ENCODE data around the gene TMEM30A. TPM values are rescaled to one million over a fixed set of nuclear protein-coding genes. Genes with fewer than 3 reads are reported as not detected.

TMEM30A gene
- total RNA-seq, 1 donor from 2014 or later = 57.0 TPM

DNA sequence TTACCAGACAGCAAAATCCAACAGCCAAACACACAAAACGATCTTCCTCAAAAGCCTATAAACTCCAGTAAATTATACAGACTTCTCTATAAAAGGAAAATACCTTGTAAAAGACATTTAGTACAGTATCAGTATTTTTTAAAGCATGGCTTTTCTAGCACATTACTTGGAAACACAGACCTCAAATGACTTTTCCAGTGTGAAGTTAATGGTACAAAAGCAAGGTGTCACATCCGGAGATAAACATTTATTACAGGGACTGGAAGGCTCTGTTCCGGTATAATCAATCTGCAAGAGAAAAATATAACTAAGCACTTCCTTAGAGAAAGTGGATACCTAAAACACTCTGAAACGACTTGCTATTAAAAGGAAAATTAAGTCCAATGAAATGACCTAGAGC lies 17.1 kb downstream of the TMEM30A start:
- Mint-ChIP-seq H3K9me3 (peaks cover 4% of the 10 kb centered on the region), H3K4me1 (peaks cover 32% of the 10 kb centered on the region), H3K27me3 (no peaks in the 10 kb centered on the region), H3K4me3 (no peak overlapping the region), H3K36me3 (ENCODE audit: low read depth) (peaks cover 36% of the 10 kb centered on the region), H3K27ac (peak overlapping the region; percentile 18)
- intact Hi-C loops (cut with micrococcal nuclease) = no loop called here
- DNase-seq = no peak

DNA sequence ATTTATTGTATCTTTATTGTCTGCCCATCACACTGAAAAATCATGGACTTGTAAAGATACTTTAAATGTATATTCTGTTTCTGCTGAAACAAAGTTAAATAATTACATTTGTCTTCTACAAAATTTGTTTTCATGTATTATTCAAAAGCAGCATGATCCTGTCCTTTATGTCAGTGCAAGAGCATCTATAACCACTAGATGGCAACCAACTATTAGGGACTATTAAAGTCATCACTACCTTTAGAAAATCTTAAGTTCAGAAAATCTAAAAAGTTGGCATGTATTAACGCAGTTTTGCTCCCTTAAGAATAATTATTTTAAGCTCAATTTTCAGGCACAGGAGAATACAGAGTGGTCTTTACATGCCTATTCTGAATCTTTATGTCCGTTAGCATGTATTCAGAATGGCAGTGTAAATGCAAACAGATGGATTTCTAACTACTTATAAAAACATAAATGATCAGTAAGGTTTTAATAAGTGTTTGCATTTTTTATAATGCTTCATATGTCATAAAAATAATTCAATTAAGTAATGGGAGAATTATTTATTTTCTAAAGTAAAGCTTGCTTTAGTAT lies 17.8 kb downstream of the TMEM30A start:
- no peak for DNase-seq
- H3K27me3 Mint-ChIP-seq = no peaks in the 10 kb centered on the region
- peaks cover 33% of the 10 kb centered on the region for H3K36me3 Mint-ChIP-seq (ENCODE audit: low read depth)
- peaks cover 27% of the 10 kb centered on the region for H3K4me1 Mint-ChIP-seq
- H3K27ac Mint-ChIP-seq = no peak overlapping the region
- H3K4me3 Mint-ChIP-seq = no peak overlapping the region
- peaks cover 3% of the 10 kb centered on the region for H3K9me3 Mint-ChIP-seq
- intact Hi-C loops (cut with micrococcal nuclease) = loop anchor here (1.0 kb wide), 1 partner anchor 18 kb away; no protein-coding TSS in a partner anchor

DNA sequence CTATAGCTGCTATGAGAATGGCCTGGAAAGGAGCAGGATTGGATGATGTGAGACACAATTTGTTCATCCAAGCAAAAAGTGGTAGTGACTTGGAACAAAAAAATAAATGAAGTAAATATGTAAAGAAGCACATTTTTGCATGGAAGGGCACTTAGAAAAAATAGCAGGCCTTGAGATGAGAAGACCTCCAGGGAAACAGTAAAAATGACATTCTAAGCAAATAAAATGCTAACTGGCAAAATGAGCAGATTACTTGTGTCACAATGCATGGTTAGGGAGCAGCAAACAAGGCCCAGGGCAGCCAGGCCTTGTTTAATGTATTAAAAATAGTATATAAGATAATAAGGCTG lies 21.2 kb downstream of the TMEM30A start:
- H3K27ac Mint-ChIP-seq = no peak overlapping the region
- H3K9me3 Mint-ChIP-seq = no peaks in the 10 kb centered on the region
- H3K36me3 Mint-ChIP-seq (ENCODE audit: low read depth) = peaks cover 29% of the 10 kb centered on the region

DNA sequence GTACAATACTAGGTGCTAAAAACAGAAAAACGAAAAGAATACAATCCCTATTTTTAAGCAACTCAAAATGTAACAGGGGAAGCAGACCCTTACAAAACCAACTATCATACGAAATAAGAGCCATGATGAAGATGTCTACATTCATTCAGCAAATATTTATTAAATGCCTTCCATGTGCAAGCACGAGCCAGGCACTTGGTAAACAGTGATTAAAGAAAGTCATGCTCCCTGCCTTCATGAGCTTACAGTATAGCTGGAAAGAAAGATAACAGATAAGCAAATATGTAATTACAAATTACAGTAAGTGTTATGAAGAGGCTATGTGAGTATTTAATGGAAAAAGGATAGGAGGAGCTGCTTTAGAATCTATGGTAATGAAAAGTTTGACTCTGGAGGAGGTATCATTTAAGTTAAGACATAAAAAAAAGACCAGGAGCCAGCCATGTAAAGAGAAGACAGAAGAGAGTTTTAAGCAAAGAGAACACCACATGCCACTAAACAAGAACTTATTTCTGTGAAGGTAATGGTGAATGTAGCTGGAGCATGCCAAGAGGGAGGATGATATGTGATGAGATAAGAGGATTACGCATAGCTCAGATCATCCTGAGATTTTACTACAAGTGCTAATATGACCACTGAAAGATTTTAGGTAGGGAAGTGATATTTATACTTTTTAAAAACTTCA lies 21.7 kb downstream of the TMEM30A start:
- H3K27me3 Mint-ChIP-seq = no peaks in the 10 kb centered on the region
- H3K4me1 Mint-ChIP-seq = peaks cover 13% of the 10 kb centered on the region
- intact Hi-C loops (cut with micrococcal nuclease) = no loop called here
- H3K4me3 Mint-ChIP-seq = no peak overlapping the region
- no peak for DNase-seq
- H3K36me3 Mint-ChIP-seq (ENCODE audit: low read depth) = peaks cover 32% of the 10 kb centered on the region
- H3K27ac Mint-ChIP-seq = no peak overlapping the region
- H3K9me3 Mint-ChIP-seq = no peaks in the 10 kb centered on the region

More for the DNA sequence above, 21.2 kb downstream of the TMEM30A start:
- Mint-ChIP-seq H3K27me3 (no peaks in the 10 kb centered on the region), H3K4me1 (peaks cover 16% of the 10 kb centered on the region), H3K4me3 (no peak overlapping the region)
- no peak for DNase-seq
- intact Hi-C loops (cut with micrococcal nuclease) = no loop called here

DNA sequence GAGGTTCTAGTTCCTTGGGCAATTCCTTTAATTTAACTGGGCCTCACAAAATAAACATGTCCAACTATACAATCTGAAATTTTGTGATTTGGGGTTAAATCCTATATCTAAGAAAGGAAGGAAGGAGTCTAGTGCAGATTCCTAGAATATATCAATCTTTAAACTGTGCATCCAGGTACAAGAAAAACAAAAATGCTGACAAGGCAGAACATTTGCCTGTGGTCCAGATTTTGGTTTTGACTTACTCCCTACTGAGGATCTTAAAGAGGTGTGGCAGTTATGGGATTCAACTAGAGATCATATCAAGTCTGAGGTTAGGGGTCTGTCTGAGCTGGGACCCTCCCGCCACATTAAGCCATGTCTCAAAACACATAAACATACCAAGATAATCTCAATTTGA lies 23.3 kb downstream of the TMEM30A start:
- no peak for DNase-seq
- peaks cover 44% of the 10 kb centered on the region for H3K36me3 Mint-ChIP-seq (ENCODE audit: low read depth)
- H3K4me1 Mint-ChIP-seq = peaks cover 7% of the 10 kb centered on the region
- no peaks in the 10 kb centered on the region for H3K9me3 Mint-ChIP-seq
- H3K4me3 Mint-ChIP-seq = no peak overlapping the region
- intact Hi-C loops (cut with micrococcal nuclease) = no loop called here
- no peak overlapping the region for H3K27ac Mint-ChIP-seq
- H3K27me3 Mint-ChIP-seq = no peaks in the 10 kb centered on the region

DNA sequence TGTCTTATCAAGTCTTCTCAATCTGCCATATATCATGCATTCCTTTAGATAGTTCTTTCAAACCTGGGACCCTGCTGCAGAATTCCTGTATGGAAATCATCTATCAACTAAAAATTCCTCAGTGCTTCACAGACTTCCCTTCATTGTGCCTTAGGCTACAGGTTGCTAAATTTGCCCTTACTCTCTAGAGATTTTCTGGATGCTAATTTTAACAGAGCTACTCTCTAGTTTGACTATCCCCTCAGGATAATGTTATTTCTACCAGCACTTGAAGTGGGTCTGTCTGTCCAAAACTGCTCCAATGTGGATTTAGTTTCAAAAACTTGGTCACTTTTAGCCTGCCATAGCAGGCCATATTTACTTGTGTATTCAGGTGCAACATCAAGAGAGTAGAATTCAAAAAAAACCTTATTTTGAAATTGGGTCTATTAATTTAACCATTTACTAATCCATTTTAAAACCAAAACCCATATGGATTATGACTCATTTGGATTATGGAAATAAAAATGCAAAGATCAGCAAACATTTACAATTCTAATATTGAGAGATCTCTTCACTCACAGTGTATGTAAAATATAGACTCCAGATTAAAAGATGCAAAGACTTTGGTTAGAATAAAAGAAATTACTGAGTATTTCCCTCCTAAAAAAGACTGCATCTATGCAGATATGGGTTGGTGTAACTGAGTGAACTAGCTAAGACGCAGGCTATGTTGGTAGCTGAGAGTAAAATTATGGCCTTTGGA lies 27.1 kb downstream of the TMEM30A start:
- Mint-ChIP-seq H3K36me3 (ENCODE audit: low read depth) (peaks cover 47% of the 10 kb centered on the region), H3K27ac (no peak overlapping the region)
- intact Hi-C loops (cut with micrococcal nuclease) = no loop called here

DNA sequence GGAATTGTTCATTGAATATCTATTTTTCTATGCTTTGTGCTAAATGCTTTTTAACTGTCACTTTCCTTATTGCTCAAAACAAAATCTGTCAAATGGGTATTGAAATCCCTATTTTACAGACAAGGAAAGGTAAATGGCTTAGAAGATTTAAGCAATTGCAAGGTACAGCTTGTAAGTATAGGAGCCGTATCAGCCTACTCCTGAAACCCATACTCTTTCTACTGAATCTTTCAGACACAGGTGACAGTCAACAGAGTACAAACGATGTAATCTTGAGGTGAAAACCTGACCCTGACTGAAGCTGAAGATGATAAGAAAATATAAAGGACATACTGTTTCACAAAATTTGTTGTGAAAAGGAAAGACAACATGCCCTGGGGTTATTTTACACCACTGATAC lies 34.0 kb downstream of the TMEM30A start:
- H3K4me1 Mint-ChIP-seq = peaks cover 5% of the 10 kb centered on the region
- H3K27ac Mint-ChIP-seq = no peak overlapping the region
- peaks cover 14% of the 10 kb centered on the region for H3K27me3 Mint-ChIP-seq

More for the DNA sequence above, 27.1 kb downstream of the TMEM30A start:
- no peak for DNase-seq
- H3K9me3 Mint-ChIP-seq = no peaks in the 10 kb centered on the region
- H3K4me3 Mint-ChIP-seq = no peak overlapping the region
- peaks cover 2% of the 10 kb centered on the region for H3K4me1 Mint-ChIP-seq
- no peaks in the 10 kb centered on the region for H3K27me3 Mint-ChIP-seq

DNA sequence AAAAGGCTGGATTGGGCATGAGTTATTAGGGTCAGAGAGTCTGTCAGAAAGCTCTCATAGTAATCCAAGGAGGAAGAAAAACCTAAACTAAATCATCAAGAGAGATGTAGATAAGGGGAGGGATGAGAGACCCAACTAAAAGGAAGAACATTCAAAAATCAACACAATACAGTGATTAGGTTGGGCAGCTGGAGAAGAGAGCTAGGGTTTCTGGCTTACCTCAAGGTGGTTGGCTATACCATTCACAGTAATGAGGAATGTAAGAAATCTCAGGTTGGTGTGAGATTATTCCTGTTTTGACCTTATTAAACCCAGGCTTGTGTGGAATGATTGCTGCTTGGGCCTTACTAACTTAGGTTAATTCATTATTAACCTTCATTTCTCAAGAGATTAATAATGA lies 34.8 kb downstream of the TMEM30A start:
- peaks cover 4% of the 10 kb centered on the region for H3K9me3 Mint-ChIP-seq
- no peak overlapping the region for H3K4me3 Mint-ChIP-seq
- H3K4me1 Mint-ChIP-seq = peaks cover 6% of the 10 kb centered on the region
- DNase-seq = no peak
- intact Hi-C loops (cut with micrococcal nuclease) = no loop called here
- peaks cover 18% of the 10 kb centered on the region for H3K36me3 Mint-ChIP-seq (ENCODE audit: low read depth)
- peaks cover 15% of the 10 kb centered on the region for H3K27me3 Mint-ChIP-seq
- no peak overlapping the region for H3K27ac Mint-ChIP-seq

More for the DNA sequence above, 34.0 kb downstream of the TMEM30A start:
- Mint-ChIP-seq H3K36me3 (ENCODE audit: low read depth) (peaks cover 19% of the 10 kb centered on the region), H3K4me3 (no peak overlapping the region), H3K9me3 (peaks cover 2% of the 10 kb centered on the region)
- intact Hi-C loops (cut with micrococcal nuclease) = no loop called here
- no peak for DNase-seq

DNA sequence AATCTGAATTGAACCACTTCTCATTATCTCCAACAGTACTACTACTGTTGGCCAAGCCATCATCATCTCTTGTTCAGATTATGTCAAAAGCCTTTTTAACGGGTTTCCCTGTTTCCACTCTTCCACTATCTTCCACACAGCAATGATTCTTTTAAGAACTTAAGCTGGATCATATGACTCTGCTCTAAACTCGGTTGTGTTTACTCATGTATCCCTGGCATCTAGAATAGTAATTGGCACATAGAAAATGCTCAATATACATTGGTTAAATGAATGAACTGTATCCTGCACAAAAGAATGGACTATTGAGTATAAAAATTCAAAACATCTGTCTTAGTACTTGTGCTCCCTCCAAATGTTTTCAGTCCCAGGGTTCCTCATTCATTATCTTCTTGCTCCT lies 38.2 kb downstream of the TMEM30A start:
- H3K27me3 Mint-ChIP-seq = peaks cover 15% of the 10 kb centered on the region
- intact Hi-C loops (cut with micrococcal nuclease) = no loop called here
- H3K36me3 Mint-ChIP-seq (ENCODE audit: low read depth) = peaks cover 8% of the 10 kb centered on the region
- H3K27ac Mint-ChIP-seq = no peak overlapping the region
- no peak for DNase-seq
- no peak overlapping the region for H3K4me3 Mint-ChIP-seq
- H3K9me3 Mint-ChIP-seq = peaks cover 4% of the 10 kb centered on the region
- H3K4me1 Mint-ChIP-seq = peaks cover 16% of the 10 kb centered on the region

DNA sequence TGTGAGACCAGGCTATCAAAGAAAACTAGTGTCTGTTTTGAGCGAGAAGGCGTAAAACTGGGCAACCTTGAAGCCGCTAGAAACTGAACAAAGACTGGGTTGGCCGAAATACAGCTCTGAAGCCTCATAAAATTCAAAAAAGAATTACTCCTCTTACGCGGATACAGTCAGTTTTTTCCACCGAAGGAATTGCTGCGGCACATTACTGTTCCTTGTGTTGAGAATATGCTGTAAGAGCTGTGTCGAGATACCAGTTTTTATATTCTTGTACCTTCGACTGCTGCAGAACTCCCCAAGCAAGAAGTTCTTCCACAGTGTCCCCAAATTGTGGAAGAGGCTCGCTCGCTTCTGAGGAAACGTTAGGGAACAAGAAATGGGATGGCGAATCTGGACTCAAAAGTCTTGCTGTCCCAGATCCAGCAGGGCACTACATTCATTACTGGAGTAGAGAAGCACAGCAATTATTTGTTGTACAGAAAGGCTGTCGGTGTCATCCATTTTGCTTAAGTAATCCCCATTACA lies 40.5 kb downstream of the TMEM30A start:
- H3K4me3 Mint-ChIP-seq = peak overlapping the region; percentile 94
- peak overlapping the region; percentile 95 for H3K27ac Mint-ChIP-seq
- intact Hi-C loops (cut with micrococcal nuclease) = no loop called here
- DNase-seq = no peak
- H3K27me3 Mint-ChIP-seq = peaks cover 15% of the 10 kb centered on the region
- peaks cover 22% of the 10 kb centered on the region for H3K36me3 Mint-ChIP-seq (ENCODE audit: low read depth)
- peaks cover 23% of the 10 kb centered on the region for H3K4me1 Mint-ChIP-seq
- H3K9me3 Mint-ChIP-seq = peaks cover 4% of the 10 kb centered on the region

DNA sequence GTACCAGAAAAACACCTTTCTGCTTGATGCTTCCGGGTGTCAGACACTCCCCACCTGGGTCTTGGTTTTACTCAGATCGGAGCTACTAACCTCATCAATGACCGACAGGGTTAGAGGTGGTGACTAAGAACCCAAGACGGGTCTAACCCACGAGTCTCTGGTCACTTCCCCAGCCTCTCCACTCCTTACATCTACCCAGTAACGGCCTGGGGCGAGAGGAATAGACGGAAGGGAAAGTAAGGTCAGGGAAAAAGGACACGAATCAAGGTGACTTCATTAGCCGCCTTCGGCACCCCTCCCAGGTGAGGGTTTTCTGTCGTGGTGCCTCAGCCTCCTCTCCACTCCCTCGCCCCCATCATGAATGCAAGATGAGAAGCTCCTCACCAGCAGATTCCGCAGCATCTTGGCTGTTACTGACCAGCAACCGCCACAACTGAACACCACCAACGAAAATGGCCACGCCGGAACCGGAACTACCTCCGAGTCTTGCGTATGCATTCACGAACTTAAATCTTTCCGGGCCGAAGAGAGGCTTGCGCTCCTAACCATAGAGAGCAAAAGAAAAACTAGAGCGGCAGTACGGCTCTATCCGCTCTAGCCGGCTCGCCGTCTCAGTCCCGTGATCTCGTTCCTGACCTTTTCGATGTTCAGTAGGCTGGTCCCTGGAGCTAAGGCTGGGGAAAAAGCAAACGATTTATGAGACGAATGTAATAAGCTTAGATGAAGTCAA lies 41.1 kb downstream of the TMEM30A start, which contains the start of gene COX7A2:
Gene COX7A2, minus strand, starts transcription at position 469 of the 730 bp plus-strand sequence. Its CDS starts 67 bp downstream, at position 402.
- peaks cover 4% of the 10 kb centered on the region for H3K9me3 Mint-ChIP-seq
- intact Hi-C loops (cut with micrococcal nuclease) = loop anchor here (1.0 to 2.0 kb wide), 4 partner anchors 26 to 1721 kb away; partner anchors contain the start of gene TMEM30A
- H3K4me3 Mint-ChIP-seq = peak within 1 kb of the TSS; percentile 94
- peaks cover 24% of the 10 kb centered on the region for H3K4me1 Mint-ChIP-seq
- H3K27ac Mint-ChIP-seq = peak within 1 kb of the TSS; percentile 95
- peaks cover 15% of the 10 kb centered on the region for H3K27me3 Mint-ChIP-seq
- H3K36me3 Mint-ChIP-seq (ENCODE audit: low read depth) = peaks cover 27% of the 10 kb centered on the region
- DNase-seq = peak; percentile 96

DNA sequence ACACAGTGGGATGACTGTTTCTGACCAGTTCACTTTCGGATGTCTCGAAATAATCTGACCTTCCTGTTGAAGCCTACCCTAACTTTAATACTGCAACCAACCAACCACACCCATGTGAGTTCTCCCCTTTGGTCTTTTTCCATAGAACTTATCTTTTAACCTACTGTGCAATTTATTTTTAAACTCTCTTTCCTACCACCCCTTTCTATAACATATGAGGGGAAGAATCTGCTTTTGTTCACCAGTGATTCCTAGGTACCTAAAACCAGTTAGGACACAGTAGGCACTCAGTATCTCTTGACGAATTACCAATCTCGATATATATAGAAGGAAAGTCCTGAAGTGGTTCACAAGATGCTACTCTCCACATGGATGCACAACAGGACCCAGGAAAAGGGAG lies 48.0 kb downstream of the TMEM30A start:
- intact Hi-C loops (cut with micrococcal nuclease) = no loop called here
- Mint-ChIP-seq H3K27me3 (no peaks in the 10 kb centered on the region), H3K4me1 (peaks cover 10% of the 10 kb centered on the region), H3K9me3 (no peaks in the 10 kb centered on the region), H3K4me3 (no peak overlapping the region), H3K27ac (no peak overlapping the region), H3K36me3 (ENCODE audit: low read depth) (peaks cover 37% of the 10 kb centered on the region)
- no peak for DNase-seq

DNA sequence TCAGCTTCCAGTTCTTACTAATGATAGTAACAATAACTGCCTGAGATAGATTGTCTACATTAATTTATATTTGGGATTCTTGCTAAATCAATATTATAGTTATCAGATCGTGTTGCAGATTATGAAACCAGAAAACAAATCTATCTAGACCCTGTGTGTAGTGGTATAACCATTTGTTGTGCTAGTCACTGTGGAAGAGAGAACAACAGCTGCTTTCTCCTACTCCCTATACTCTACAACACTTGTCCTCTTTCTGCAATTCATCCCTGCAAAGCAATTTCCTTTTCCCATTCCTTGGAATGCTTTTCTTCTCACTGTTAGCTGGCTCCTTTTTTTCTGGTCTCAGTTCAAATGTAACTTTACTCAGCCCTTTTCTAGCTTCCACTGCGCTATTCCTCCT lies 49.3 kb downstream of the TMEM30A start:
- intact Hi-C loops (cut with micrococcal nuclease) = no loop called here
- Mint-ChIP-seq H3K9me3 (no peaks in the 10 kb centered on the region), H3K36me3 (ENCODE audit: low read depth) (peaks cover 29% of the 10 kb centered on the region), H3K27ac (no peak overlapping the region), H3K4me1 (peaks cover 3% of the 10 kb centered on the region), H3K4me3 (no peak overlapping the region), H3K27me3 (no peaks in the 10 kb centered on the region)
- DNase-seq = no peak

Measured in activated CD4-positive, alpha-beta T cell treated with anti-CD3 and anti-CD28 coated beads, Interleukin-2, amount 10 ng/mL, durations not matched to agents 24 days and 14 days (primary cell).